Activated CD4-positive, alpha-beta T cell treated with anti-CD3 and anti-CD28 coated beads, Interleukin-2, amount 50 U/mL, for 48 hours (primary cell): ENCODE results near the gene IDS.
"Not testable (repeated sequence)": the region's sequence is repeated elsewhere in the genome, so short reads cannot be mapped to it uniquely, and the experiment has no call there.

ENCODE experiments used
- DNase-seq, 2 experiments: peaks; one replicate each; pipeline ENCODE4 v3.0.0-alpha.2; 2020

The IDS gene

GRCh38 chrX:149497054-149497453 is 8.1 kb downstream of the IDS start:
- no peak for DNase-seq

- DNase-seq = no peak
Observed at GRCh38 chrX:149495573-149496071, 9.5 kb downstream of the IDS start.

- DNase-seq = no peak
Observed at GRCh38 chrX:149494844-149495565, 10.1 kb downstream of the IDS start.

DNA sequence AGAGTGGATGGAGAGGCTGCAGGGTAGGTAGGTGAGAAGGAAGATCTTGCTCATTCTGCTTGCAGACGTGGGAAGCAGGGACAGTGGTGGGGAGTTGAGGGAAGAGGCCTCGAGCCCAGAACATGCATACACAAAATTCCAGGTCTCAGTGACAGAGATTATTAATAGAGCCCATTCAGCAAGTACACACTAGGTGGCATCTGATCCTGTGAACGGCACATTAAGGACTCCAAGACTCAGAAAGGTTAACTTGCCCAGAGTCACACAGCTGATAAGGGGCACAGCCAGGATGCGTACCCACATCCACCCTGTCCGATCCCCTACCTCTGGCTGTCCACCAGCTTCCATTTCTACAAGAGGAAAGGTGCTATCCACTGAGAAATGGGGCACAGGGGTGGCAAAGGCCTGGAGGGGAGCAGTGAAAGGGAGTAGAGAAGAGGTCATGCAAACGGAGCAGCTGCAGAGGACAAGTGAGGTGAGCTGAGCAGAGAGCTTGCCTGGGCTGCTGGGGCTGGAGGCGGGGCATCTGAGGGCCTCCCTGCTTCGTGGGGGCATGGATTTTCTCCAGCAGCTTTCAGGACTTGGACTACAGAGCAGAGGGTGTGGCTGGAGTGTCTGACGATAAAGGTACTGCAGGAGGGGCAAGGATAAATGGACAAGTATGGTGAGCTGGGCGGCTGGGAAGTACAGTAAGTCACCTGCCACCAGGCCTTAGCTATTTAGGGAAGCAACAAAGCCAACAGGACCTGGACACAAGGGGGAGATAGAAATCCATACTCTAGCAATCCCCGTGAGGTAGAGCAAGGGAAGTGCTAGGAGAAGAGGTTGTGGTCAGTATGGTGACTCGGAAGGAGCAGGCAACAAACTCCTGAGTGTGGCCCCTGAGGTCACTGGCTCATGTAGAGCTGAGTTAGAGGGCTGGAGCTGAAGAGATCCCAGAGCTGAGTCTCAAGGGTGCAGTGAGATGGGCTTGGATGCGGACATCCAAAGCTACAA is 11.2 kb downstream of the IDS start:
- no peak for DNase-seq

DNA sequence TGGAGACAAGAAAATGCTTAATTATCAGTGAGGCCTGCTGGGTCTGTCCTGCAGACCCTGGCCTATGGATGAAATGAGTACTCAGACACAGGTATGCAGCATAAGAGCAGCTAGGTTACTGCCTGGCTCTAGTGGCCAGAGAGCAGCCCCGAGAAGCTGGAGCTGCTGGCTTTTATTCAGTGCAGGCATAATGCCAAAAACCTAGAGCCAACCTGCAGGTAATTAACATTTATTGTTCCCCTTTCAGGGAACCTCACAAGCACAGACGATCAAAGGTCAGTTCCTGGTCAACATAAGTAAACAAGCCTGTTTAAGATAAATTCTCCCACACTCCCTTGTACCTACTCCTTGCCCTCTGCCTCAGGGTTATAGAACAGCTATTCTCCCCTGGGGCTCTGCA is 13.3 kb downstream of the IDS start:
- DNase-seq = no peak

DNA sequence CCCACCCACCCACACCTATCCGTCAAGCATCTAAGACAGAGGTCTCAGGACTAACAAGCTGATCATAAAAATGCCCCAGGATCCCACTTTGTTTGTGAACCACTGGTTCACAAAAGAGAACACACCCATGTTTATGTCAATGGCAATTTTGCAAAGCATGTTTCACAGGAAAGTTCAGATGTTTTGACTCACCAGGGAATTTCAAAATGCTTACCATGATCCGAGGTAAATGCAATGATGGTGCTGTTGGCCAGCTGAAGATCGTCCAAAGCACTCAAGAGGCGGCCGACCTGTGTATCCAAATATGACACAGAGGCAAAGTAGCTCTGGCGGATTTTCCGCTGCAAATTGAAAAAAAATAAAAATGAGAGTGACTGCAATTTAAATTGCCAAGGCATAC is 15.0 kb downstream of the IDS start:
- no peak for DNase-seq

- not testable (repeated sequence) for DNase-seq
Observed at GRCh38 chrX:149488411-149489052, 16.6 kb downstream of the IDS start.

DNA sequence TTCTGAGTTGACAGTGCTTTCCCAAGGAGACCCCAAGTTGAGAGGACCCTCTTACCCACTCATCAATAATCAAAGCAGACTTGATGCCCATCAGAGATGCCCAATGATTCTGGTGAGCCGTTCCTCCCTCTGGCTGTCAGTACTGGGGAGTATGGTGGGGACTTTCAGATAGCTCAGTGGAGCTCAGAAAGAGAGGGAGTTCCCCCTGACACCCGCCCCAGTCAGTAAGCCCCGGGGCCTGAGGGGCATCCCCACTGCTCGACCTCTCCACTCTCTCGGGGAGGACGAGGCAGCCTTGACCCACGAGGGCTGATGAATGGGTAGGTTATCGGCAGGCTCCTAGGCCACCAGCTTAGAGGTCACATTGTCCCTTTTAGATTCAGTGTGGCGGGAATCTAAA is 17.1 kb downstream of the IDS start:
- not testable (repeated sequence) for DNase-seq

- no peak for DNase-seq
Observed at GRCh38 chrX:149487292-149487691, 17.8 kb downstream of the IDS start.

- no peak for DNase-seq
Observed at GRCh38 chrX:149476513-149476912, 28.6 kb downstream of the IDS start.

- no peak for DNase-seq
Observed at GRCh38 chrX:149473966-149474365, 31.1 kb downstream of the IDS start.

DNA sequence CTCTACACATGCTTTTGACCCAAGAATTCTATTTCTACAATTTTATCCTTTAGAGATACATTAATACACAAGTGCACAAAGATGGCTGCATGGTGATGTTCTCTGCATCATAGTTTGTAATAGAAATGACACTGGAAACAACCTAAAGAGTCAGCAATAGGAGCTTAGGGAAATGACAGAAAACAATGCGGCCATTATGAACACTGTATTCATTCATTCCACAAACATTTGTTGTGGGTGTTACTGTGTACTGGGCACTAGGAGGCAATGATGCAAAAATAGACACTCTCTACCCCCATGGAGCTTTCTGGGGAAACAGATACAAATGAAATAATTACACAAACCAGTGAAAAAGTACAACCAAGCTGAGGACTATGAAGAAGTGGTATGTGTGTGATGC is 32.0 kb downstream of the IDS start:
- DNase-seq = no peak

DNA sequence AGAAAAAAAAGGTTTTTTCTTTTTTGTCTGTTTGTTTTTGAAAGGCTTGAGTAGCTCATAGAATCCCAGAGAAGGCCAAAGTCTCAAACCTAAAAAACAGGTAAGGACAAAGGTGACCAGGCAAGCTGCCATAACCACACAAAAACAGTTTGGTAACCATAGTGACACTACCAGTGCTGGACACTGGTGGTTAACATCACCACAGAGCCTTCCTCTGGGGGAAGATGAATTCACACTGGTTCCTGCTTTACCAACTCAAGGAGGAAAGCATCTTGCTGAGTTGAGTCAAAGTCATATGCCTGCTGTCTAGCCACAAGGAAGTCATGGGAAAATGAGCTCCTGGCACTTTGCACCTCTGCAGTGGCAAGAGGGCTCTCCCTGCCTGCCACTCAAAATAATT is 32.5 kb downstream of the IDS start:
- no peak for DNase-seq

GRCh38 chrX:149471397-149471796 is 33.7 kb downstream of the IDS start:
- DNase-seq = no peak

- peak; percentile 69 to 74 for DNase-seq
Observed at GRCh38 chrX:149470955-149471354, 34.2 kb downstream of the IDS start.

DNA sequence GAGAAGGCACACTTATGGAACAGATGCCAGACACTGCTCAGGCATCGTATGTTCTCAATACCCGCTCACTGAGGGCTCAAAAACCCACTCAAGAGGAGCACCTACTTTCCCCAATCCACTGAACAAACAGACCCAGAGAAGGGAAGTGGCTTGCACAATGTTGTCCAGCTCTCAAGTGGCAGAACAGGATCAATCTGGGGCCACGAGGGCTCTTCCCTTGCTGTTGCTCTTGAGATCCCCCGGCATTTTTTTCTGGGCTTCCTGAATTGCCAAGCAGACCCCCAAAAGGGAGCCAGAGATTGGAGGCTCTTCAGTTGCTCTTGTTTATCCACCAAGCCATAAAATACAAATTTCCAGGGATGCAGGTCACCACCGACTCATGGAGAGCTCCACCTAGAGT is 35.7 kb downstream of the IDS start:
- DNase-seq = no peak

GRCh38 chrX:149467920-149468319 is 37.2 kb downstream of the IDS start:
- no peak for DNase-seq

DNA sequence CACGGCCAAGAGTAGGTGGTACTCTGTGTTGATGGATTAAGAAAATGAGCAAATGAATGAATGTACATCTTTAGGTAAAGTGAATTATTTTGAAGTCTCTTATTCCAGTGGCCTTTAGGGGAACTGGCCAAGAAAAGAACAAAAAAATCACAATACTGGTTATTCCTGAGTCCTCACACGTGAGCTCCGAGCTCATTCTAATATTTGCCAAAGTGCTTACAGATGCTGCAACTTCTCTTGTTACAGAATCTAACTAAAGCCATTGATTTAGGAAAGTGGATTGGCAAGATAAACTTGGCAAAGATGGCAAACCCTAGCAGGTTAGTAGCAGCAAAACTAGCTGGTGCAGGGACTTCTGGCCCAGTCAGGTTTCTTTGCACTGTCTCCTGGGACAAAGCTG is 37.6 kb downstream of the IDS start:
- no peak for DNase-seq

DNA sequence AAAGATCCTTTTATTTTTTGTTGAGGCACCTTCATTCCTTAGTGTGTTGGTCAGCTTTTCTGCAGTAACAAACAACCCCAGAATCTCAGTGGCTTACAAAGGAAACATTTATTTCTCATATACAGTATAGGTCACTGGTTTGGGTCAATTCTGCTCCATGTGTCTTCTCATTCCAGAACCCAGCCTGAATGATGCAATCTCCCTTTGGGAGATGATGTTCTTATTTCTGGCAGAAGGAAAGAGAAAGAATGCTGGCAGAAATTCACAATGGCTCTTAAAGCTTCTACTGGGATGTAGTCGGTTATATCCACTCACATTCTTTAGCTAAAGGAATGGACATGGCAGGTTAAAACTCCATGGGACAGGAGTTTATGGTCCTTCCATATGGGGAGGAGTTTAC is 42.3 kb downstream of the IDS start:
- no peak for DNase-seq

GRCh38 chrX:149461746-149462145 is 43.4 kb downstream of the IDS start:
- DNase-seq = no peak

DNA sequence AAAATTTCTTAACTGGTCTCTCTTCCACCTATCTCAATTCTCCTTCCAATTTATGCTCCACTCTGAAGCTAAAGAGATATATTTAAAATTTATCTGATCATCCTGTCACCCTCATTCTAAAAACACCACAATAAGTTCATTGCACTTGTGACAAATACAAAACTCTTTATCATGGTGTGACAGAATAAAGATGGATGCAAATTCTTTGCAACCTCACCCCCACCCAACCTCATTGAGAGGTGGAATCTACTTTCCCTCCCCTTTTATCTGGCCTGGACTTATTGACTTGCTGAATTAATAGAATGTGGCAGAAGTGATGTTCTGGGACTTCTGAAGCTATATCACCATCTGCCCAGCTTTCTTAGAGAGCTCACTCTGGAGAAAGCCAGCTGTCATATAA is 46.5 kb downstream of the IDS start:
- DNase-seq = no peak

DNA sequence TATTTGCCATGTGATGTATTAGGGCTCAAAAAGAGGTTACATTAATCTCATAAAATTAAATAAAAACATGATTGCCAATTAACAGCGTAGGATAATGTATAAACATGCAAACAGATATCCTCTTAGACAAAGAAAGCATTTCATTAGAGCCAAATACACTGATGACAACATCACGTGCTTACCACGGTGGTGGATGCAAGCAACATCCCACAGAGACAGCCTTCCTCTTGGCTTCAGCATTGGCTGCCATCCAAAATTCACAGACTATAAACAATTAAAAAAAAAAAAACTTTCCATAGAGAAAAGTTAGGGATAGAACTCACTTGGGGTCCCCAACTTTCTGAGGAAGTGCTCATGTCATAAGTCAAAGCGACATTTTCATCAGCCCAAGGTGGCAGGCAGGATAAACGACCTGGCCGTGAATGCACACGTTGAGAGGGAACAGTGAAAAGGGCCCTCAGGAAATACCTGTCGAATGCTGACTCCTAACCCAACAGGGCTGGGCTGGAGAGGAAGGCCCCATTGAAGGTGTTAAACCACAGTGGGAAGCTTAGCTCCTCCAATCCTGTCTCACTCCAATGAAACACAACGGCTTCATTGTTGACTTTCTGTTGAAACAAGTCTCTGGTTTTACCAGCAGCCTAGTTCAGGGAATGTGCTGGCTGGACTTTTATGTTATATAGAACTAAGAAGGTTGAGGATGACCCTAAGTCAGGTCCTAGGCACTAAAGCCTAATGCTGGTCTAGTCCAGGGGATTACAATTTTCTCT is 48.4 kb downstream of the IDS start:
- no peak for DNase-seq

DNA sequence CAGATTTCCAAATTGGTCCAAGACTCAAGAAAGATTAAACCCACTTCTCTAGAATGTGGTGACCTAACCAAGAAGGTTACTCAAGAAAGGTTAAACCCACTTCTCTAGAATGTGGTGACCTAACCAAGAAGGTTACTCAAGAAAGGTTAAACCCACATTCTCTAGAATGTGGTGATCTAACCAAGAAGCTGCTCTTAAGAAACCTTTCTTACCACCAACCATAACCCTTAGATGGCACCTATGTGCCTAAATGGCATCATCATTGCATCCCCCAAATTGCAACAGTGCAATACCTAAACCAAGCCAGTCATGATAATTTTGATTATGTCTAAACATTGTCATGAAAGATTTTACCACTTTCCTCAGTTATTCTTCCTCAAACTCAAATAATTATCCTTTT is 49.2 kb downstream of the IDS start:
- DNase-seq = no peak
